Sigmoid colon (tissue), 4 donors: ENCODE measurements around the gene MIEF1.

ENCODE experiments used
- EP300 ChIP-seq, 4 donors: sonication (generic); formaldehyde crosslinking; IDR thresholded peaks; one replicate each; pipeline ENCODE4 v1.6.1; 2017; ENCODE audit warnings: antibody characterized with exemption in 4 of 4
- TF ChIP-seq, protein P1 (sequence below), 4 experiments: fragments of 450-650 bp in 3 of 4; fragments of 200-600 bp in 1 of 4; IDR thresholded peaks; one replicate each; pipeline ENCODE4 v1.5.1; 2016 to 2019; ENCODE audit warnings: antibody characterized with exemption in 4 of 4, mild to moderate bottlenecking in 3 of 4, moderate library complexity in 2 of 4

DNA sequence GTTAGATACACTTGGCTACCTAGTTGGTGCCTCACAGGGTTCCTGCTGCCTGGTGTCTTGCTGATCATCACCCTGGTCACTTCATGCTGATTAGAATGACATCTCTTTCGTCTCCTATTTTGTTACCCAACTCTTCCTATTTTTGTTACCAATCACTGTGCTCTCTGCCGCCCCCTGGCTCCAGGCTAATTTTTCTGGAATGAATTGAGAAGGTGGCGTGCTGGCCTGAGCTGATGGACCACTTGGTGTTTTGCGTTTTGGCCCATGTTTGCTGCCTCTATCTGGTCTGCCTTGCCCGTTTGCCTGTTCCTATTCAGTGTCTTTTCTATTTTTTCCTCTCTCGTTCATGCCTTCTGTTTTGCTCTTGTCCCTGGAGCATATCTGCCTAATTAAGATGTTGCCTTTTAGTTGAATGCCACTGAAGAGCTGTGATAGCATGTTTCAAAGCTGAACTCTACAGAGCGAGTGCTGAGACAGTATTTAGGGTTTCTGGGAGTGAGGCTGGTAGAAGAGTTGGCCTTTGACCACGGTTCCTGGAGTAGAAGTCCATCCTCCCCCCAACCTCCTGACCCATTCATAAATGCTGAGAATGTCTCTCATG, 12.4 kb downstream of the MIEF1 start:
- TF ChIP-seq, protein P1, sequence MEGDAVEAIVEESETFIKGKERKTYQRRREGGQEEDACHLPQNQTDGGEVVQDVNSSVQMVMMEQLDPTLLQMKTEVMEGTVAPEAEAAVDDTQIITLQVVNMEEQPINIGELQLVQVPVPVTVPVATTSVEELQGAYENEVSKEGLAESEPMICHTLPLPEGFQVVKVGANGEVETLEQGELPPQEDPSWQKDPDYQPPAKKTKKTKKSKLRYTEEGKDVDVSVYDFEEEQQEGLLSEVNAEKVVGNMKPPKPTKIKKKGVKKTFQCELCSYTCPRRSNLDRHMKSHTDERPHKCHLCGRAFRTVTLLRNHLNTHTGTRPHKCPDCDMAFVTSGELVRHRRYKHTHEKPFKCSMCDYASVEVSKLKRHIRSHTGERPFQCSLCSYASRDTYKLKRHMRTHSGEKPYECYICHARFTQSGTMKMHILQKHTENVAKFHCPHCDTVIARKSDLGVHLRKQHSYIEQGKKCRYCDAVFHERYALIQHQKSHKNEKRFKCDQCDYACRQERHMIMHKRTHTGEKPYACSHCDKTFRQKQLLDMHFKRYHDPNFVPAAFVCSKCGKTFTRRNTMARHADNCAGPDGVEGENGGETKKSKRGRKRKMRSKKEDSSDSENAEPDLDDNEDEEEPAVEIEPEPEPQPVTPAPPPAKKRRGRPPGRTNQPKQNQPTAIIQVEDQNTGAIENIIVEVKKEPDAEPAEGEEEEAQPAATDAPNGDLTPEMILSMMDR (IDR thresholded peaks at IDR 0.05) = peak in 3 of 4 experiments; percentile 56 to 68 (median 56)
- no peak for TF ChIP-seq EP300 (IDR thresholded peaks at IDR 0.05)
